Peyer's patch (tissue), 4 donors: ENCODE measurements around the gene DNASE2. TPM values are rescaled to one million over a fixed set of nuclear protein-coding genes. Genes with fewer than 3 reads are reported as not detected.

ENCODE experiments used
- DNase-seq, 3 donors: peaks; one replicate each; pipeline ENCODE4 v3.0.0-alpha.2; 2017 to 2019
- H3K27ac ChIP-seq, 4 donors: fragments of 200-600 bp; sonication (generic); one replicate each; pipeline ENCODE4 v1.5.1; 2016 to 2019
- H3K27me3 ChIP-seq, 2 donors: fragments of 200-600 bp; sonication (generic); one replicate each; pipeline ENCODE4 v1.5.1; 2019
- H3K36me3 ChIP-seq, 3 donors: fragments of 200-600 bp; sonication (generic); one replicate each; pipeline ENCODE4 v1.5.1; 2016 to 2019
- H3K4me1 ChIP-seq, 4 donors: fragments of 200-600 bp; sonication (generic); one replicate each; pipeline ENCODE4 v1.5.1; 2016 to 2019
- H3K4me3 ChIP-seq, 4 donors: fragments of 200-600 bp; sonication (generic); 1 replicate in 3 of 4; 2 replicates in 1 of 4; pipeline ENCODE4 v1.5.1; 2016 to 2019; ENCODE audit warnings: mild to moderate bottlenecking in 1 of 4
- H3K9me3 ChIP-seq, 4 donors: fragments of 200-600 bp; sonication (generic); one replicate each; pipeline ENCODE4 v1.5.1; 2016 to 2019; ENCODE audit warnings: mild to moderate bottlenecking in 1 of 4
- CTCF ChIP-seq, 6 experiments: fragments of 450-650 bp in 4 of 6; fragments of 200-600 bp in 2 of 6; sonication (generic) in 1 of 6; IDR thresholded peaks; one replicate each; pipeline ENCODE4 v1.5.1; 2017 to 2019; ENCODE audit warnings: antibody characterized with exemption in 6 of 6, mild to moderate bottlenecking in 3 of 6, moderate library complexity in 1 of 6
- POLR2A ChIP-seq, 2 donors: fragments of 450-650 bp; IDR thresholded peaks; one replicate each; pipeline ENCODE4 v1.5.1; 2017; ENCODE audit warnings: antibody characterized with exemption in 2 of 2, mild to moderate bottlenecking in 2 of 2, moderate library complexity in 2 of 2
- total RNA-seq, 4 donors: library from RNA; depleted of rRNA; stranded (reverse); fragments of >200 nt; gene quantifications; one replicate each; pipeline ENCODE4 v1.1.0, GENCODE V29; 2016

The DNASE2 gene
- total RNA-seq, 4 donors from 2014 or later = 8.9 to 16.5 (median 9.4) TPM

DNA sequence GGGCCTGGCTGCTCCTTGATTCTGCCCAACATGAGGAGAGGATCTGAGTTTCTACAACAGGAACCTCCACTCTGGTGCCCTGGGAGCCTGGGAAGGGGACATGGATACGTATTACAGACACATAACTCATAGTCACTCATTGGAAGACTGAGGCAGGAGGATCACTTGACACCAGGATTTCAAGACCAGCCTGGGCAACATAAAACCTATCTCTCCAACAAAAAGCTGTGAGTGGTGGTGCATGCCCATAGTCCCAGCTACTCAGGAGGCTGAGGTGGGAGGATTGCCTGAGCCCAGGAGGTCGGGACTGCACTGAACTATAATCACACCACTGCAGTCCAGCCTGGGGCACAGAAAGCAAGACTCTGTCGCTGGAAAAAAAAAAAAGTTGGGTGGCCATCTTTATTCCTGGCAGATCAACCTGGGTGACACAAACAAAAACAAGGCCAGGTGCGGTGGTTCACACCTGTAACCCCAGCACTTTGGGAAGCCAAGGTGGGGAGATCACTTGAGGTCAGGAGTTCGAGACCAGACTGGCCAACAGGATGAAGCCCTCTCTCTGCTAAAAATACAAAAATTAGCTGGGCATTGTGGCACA, 6.9 kb upstream of the DNASE2 start:
- Histone ChIP-seq H3K27ac (no peak overlapping the region), H3K4me3 (no peak overlapping the region)
- TF ChIP-seq CTCF (IDR thresholded peaks at IDR 0.05) (no peak), POLR2A (IDR thresholded peaks at IDR 0.05) (no peak)

GRCh38 chr19:12886969-12887747, 5.9 kb upstream of the DNASE2 start, which contains the start of gene KLF1:
KLF1 (minus strand) TSS chr19:12887201; CDS start chr19:12887140, 61 bp downstream.
- no peak for TF ChIP-seq CTCF (IDR thresholded peaks at IDR 0.05)
- TF ChIP-seq POLR2A (IDR thresholded peaks at IDR 0.05) = no peak
- peaks cover 0 to 10% of the 10 kb centered on the region in 2 donors for H3K27me3 ChIP-seq
- H3K27ac ChIP-seq = peak within 1 kb of the TSS in 1 of 4 donors; percentile 66
- H3K4me1 ChIP-seq = peaks cover 0 to 24% (median 17%) of the 10 kb centered on the region in 4 donors
- H3K4me3 ChIP-seq = peak within 1 kb of the TSS in 2 of 4 donors; percentile 57 to 69
- DNase-seq = no peak
- H3K9me3 ChIP-seq = peaks cover 0 to 8% (median 0%) of the 10 kb centered on the region in 4 donors
- no peaks in the 10 kb centered on the region for H3K36me3 ChIP-seq

More for the DNA sequence above, 6.9 kb upstream of the DNASE2 start:
- DNase-seq = no peak
- Histone ChIP-seq H3K9me3 (peaks cover 0 to 8% (median 0%) of the 10 kb centered on the region in 4 donors), H3K4me1 (peaks cover 0 to 29% (median 19%) of the 10 kb centered on the region in 4 donors), H3K36me3 (peaks cover 0 to 4% (median 0%) of the 10 kb centered on the region in 3 donors), H3K27me3 (peaks cover 0 to 10% of the 10 kb centered on the region in 2 donors)

- peaks cover 0 to 19% (median 12%) of the 10 kb centered on the region in 4 donors for H3K4me1 ChIP-seq
- TF ChIP-seq POLR2A (IDR thresholded peaks at IDR 0.05) (no peak), CTCF (IDR thresholded peaks at IDR 0.05) (no peak)
- H3K4me3 ChIP-seq = no peak overlapping the region
- no peak overlapping the region for H3K27ac ChIP-seq
- DNase-seq = no peak
- no peaks in the 10 kb centered on the region for H3K36me3 ChIP-seq
- peaks cover 0 to 10% of the 10 kb centered on the region in 2 donors for H3K27me3 ChIP-seq
- H3K9me3 ChIP-seq = peaks cover 0 to 8% (median 0%) of the 10 kb centered on the region in 4 donors
These were observed 5.4 kb upstream of the DNASE2 start for GRCh38 chr19:12886651-12886968.

DNA sequence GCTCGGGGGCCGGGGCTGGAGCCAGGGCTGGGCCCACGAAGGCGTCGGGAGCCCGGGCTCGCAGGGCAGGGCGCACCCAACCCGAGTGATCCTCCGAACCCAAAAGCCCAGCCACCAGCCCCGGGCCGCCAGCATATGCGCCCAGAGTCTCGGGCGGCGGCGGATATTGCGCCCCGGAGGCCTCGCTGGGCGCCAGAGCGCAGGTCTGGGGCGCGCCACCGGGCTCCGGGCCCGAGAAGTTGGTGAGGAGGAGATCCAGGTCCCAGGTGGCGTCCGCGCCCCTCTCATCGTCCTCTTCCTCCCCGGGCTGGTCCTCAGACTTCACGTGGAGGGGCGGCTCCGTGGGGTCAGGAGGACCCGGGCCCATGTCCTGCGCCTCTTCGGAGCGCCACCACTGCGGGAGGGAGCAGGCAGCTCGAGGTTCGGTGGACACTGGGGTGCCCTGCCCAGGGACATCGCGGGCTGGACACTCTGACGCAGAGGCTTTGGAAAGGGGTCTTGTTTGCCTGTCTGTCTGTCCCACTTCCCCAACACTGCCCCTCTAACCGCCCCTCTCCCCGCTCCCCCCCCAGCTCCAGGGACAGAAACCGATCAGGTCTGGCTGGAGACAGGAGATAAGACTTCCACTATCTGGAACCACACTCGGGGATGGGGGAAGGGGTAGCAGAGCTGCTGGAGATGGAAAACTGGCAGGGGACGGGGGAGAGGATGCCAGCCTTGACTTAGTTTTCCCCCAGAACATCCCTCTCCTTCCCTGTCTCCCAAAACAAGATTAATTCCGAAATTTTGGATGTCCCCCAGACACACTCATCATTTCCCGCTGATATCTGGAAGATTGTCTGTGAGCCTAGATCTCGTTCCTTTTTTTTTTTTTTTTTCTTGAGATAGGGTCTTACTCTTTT, 4.8 kb upstream of the DNASE2 start:
- H3K4me3 ChIP-seq = peak overlapping the region; percentile 31 to 69 (median 58)
- H3K27ac ChIP-seq = peak overlapping the region; percentile 26 to 66 (median 50)
- H3K9me3 ChIP-seq = peaks cover 0 to 8% (median 0%) of the 10 kb centered on the region in 4 donors
- no peak for TF ChIP-seq CTCF (IDR thresholded peaks at IDR 0.05)
- TF ChIP-seq POLR2A (IDR thresholded peaks at IDR 0.05) = no peak
- peak in 1 of 3 donors; percentile 61 for DNase-seq
- peaks cover 0 to 16% (median 10%) of the 10 kb centered on the region in 4 donors for H3K4me1 ChIP-seq
- peaks cover 0 to 10% of the 10 kb centered on the region in 2 donors for H3K27me3 ChIP-seq
- H3K36me3 ChIP-seq = no peaks in the 10 kb centered on the region
